ENCODE results near the gene SUPT5H.

Gene SUPT5H

DNA sequence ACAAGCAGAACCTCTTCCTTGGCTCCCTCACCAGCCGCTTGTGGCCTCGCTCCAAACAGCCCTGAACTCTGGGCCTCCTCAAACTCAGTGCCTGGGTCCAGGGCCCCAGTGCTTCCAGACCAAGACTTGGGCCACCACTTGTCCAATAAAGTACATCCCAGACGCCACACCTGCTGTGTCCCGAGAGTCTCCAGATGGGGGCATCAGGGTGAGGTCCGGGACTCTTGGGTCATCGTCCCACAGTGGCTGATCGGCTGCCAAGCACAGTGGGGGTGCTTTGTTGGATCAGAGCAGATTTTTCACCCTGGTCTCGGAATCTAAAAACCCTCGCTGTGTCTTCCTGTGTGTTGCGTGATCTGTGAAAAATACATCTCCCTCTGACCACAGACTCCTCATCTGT is 44.4 kb downstream of the SUPT5H start:
- H2AFZ ChIP-seq (ENCODE audit: low read depth, low read length): no peak overlapping the region
- no peaks in the 10 kb centered on the region for H3K27me3 ChIP-seq (ENCODE audit: low read depth, low read length)
- H3K9me3 ChIP-seq (ENCODE audit: insufficient read depth, low read length): no peaks in the 10 kb centered on the region
- no peaks in the 10 kb centered on the region for H3K4me1 ChIP-seq (ENCODE audit: low read length)
- no peak overlapping the region for H3K4me3 ChIP-seq (ENCODE audit: low read length)
- TF ChIP-seq, protein P1, sequence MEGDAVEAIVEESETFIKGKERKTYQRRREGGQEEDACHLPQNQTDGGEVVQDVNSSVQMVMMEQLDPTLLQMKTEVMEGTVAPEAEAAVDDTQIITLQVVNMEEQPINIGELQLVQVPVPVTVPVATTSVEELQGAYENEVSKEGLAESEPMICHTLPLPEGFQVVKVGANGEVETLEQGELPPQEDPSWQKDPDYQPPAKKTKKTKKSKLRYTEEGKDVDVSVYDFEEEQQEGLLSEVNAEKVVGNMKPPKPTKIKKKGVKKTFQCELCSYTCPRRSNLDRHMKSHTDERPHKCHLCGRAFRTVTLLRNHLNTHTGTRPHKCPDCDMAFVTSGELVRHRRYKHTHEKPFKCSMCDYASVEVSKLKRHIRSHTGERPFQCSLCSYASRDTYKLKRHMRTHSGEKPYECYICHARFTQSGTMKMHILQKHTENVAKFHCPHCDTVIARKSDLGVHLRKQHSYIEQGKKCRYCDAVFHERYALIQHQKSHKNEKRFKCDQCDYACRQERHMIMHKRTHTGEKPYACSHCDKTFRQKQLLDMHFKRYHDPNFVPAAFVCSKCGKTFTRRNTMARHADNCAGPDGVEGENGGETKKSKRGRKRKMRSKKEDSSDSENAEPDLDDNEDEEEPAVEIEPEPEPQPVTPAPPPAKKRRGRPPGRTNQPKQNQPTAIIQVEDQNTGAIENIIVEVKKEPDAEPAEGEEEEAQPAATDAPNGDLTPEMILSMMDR (IDR thresholded peaks at IDR 0.05; ENCODE audit: low read depth, low read length): no peak
- TF ChIP-seq EZH2phosphoT487 (IDR thresholded peaks at IDR 0.05; ENCODE audit: low read depth): no peak
- peaks cover 10% of the 10 kb centered on the region; the same call in 1 of the 2 replicates for H3K79me2 ChIP-seq (ENCODE audit: low read length)
- peaks cover 34% of the 10 kb centered on the region for H3K36me3 ChIP-seq (replicated peaks; ENCODE audit: low read depth, low read length)
- no peaks in the 10 kb centered on the region for H4K20me1 ChIP-seq (ENCODE audit: insufficient read depth, low read length)
- no peak overlapping the region for H3K9ac ChIP-seq (ENCODE audit: low read length)
- H3K27ac ChIP-seq (ENCODE audit: low read length): no peak overlapping the region
- H3K4me2 ChIP-seq (ENCODE audit: low read length): no peak overlapping the region

DNA sequence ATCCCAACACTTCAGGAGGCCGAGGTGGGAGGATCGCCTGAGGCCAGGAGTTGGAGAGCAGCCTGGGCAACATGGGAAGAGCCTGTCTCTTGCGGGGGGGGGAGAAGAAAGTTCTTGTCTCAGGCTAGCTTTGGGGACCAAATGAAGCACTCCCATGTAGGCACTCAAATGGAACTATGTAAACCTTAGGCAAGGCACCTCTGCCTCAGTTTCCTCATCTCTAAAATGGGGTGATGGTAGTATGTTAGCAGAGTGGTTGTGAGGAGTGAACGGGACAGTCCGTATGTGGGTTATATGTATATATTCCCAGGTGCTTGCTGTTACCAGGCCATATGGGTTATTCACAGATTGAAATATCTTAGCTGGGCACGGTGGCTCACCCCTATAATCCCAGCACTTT is 46.8 kb downstream of the SUPT5H start:
- no peaks in the 10 kb centered on the region for H3K27me3 ChIP-seq (ENCODE audit: low read depth, low read length)
- H2AFZ ChIP-seq (ENCODE audit: low read depth, low read length): no peak overlapping the region
- peaks cover 24% of the 10 kb centered on the region for H3K36me3 ChIP-seq (replicated peaks; ENCODE audit: low read depth, low read length)
- H3K27ac ChIP-seq (ENCODE audit: low read length): no peak overlapping the region
- no peaks in the 10 kb centered on the region for H3K9me3 ChIP-seq (ENCODE audit: insufficient read depth, low read length)
- TF ChIP-seq, protein P1 (IDR thresholded peaks at IDR 0.05; ENCODE audit: low read depth, low read length): no peak
- no peak for TF ChIP-seq EZH2phosphoT487 (IDR thresholded peaks at IDR 0.05; ENCODE audit: low read depth)
- H3K4me1 ChIP-seq (ENCODE audit: low read length): no peaks in the 10 kb centered on the region
- no peak overlapping the region for H3K4me2 ChIP-seq (ENCODE audit: low read length)
- no peaks in the 10 kb centered on the region for H3K79me2 ChIP-seq (ENCODE audit: low read length)
- H3K9ac ChIP-seq (ENCODE audit: low read length): no peak overlapping the region
- no peak overlapping the region for H3K4me3 ChIP-seq (ENCODE audit: low read length)
- H4K20me1 ChIP-seq (ENCODE audit: insufficient read depth, low read length): no peaks in the 10 kb centered on the region

DNA sequence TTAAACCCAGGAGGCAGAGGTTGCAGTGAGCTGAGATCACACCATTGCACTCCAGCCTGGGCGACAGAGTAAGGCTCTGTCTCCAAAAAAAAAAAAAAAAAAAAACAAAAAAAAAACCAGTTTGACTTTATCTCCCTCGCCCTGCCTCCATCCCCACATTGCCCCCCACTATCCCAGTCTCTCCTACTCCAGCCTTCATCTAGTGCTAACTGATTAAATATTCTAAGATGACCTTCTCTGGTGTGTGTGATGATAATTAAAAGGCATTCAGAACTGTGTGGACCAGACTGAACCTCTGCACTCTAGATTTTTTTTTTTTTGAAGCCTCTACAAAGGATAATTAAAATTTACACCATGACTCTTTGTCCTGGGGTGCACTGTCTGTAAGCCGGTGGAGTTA is 47.4 kb downstream of the SUPT5H start:
- Histone ChIP-seq H3K4me1 (ENCODE audit: low read length) (peaks cover 4% of the 10 kb centered on the region), H3K27ac (ENCODE audit: low read length) (no peak overlapping the region), H3K4me3 (ENCODE audit: low read length) (no peak overlapping the region), H3K4me2 (ENCODE audit: low read length) (no peak overlapping the region), H4K20me1 (ENCODE audit: insufficient read depth, low read length) (no peaks in the 10 kb centered on the region), H3K27me3 (ENCODE audit: low read depth, low read length) (no peaks in the 10 kb centered on the region), H2AFZ (ENCODE audit: low read depth, low read length) (no peak overlapping the region), H3K9me3 (ENCODE audit: insufficient read depth, low read length) (no peaks in the 10 kb centered on the region), H3K79me2 (ENCODE audit: low read length) (no peaks in the 10 kb centered on the region), H3K36me3 (replicated peaks; ENCODE audit: low read depth, low read length) (peaks cover 23% of the 10 kb centered on the region), H3K9ac (ENCODE audit: low read length) (no peak overlapping the region)
- no peak for TF ChIP-seq EZH2phosphoT487 (IDR thresholded peaks at IDR 0.05; ENCODE audit: low read depth)
- TF ChIP-seq, protein P1 (IDR thresholded peaks at IDR 0.05; ENCODE audit: low read depth, low read length): no peak

DNA sequence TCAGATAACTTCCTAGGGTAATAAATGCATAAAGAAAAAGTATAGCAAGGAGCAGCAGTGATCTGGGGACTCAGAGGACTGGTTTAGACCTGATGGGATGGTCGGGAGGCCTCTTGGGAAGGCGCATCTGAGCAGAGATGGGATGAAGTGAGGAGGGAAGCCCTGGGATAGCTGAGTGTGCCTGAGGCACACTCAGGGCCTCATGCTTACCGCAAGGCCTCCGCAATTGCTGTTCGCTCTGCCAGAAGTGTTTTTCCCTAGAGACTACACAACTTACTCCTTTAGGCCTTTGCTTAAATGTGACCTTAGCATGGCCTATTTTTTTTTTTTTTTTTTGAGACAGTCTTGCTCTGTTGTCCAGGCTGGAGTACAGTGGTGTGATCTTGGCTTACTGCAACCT is 49.3 kb downstream of the SUPT5H start:
- Histone ChIP-seq H3K79me2 (ENCODE audit: low read length) (no peaks in the 10 kb centered on the region), H3K36me3 (replicated peaks; ENCODE audit: low read depth, low read length) (peaks cover 6% of the 10 kb centered on the region), H3K27ac (ENCODE audit: low read length) (no peak overlapping the region), H3K9me3 (ENCODE audit: insufficient read depth, low read length) (no peaks in the 10 kb centered on the region), H3K9ac (ENCODE audit: low read length) (no peak overlapping the region), H4K20me1 (ENCODE audit: insufficient read depth, low read length) (no peaks in the 10 kb centered on the region), H3K4me3 (ENCODE audit: low read length) (no peak overlapping the region), H3K27me3 (ENCODE audit: low read depth, low read length) (peaks cover 9% of the 10 kb centered on the region), H3K4me2 (ENCODE audit: low read length) (no peak overlapping the region), H2AFZ (ENCODE audit: low read depth, low read length) (no peak overlapping the region), H3K4me1 (ENCODE audit: low read length) (peaks cover 10% of the 10 kb centered on the region)
- TF ChIP-seq, protein P1 (IDR thresholded peaks at IDR 0.05; ENCODE audit: low read depth, low read length): no peak
- TF ChIP-seq EZH2phosphoT487 (IDR thresholded peaks at IDR 0.05; ENCODE audit: low read depth): no peak
